Measurements from ENCODE around the gene GOLPH3.

GOLPH3 gene

GRCh38 chr5:32170303-32171151 is 3.6 kb downstream of the GOLPH3 start:
- peak; percentile 87 for DNase-seq (ENCODE audit: low read depth)

GRCh38 chr5:32168460-32169033 is 5.6 kb downstream of the GOLPH3 start:
- DNase-seq (ENCODE audit: low read depth) = no peak

GRCh38 chr5:32165597-32165996 is 8.5 kb downstream of the GOLPH3 start:
- DNase-seq (ENCODE audit: low read depth) = no peak

- no peak for DNase-seq (ENCODE audit: low read depth)
These were observed 10.3 kb downstream of the GOLPH3 start for GRCh38 chr5:32163785-32164184.

- DNase-seq (ENCODE audit: low read depth) = no peak
These were observed 11.1 kb downstream of the GOLPH3 start for GRCh38 chr5:32163053-32163452.

GRCh38 chr5:32160228-32160627 is 13.9 kb downstream of the GOLPH3 start:
- no peak for DNase-seq (ENCODE audit: low read depth)

- no peak for DNase-seq (ENCODE audit: low read depth)
These were observed 14.6 kb downstream of the GOLPH3 start for GRCh38 chr5:32159328-32160072.

GRCh38 chr5:32158679-32158975 is 15.5 kb downstream of the GOLPH3 start:
- no peak for DNase-seq (ENCODE audit: low read depth)

GRCh38 chr5:32157078-32157477 is 17.0 kb downstream of the GOLPH3 start:
- no peak for DNase-seq (ENCODE audit: low read depth)

- DNase-seq (ENCODE audit: low read depth) = no peak
These were observed 17.5 kb downstream of the GOLPH3 start for GRCh38 chr5:32156635-32157034.

GRCh38 chr5:32155211-32155610 is 18.9 kb downstream of the GOLPH3 start:
- no peak for DNase-seq (ENCODE audit: low read depth)

- no peak for DNase-seq (ENCODE audit: low read depth)
These were observed 20.4 kb downstream of the GOLPH3 start for GRCh38 chr5:32153723-32154122.

GRCh38 chr5:32151198-32151597 is 22.9 kb downstream of the GOLPH3 start:
- no peak for DNase-seq (ENCODE audit: low read depth)

GRCh38 chr5:32150366-32150765 is 23.8 kb downstream of the GOLPH3 start:
- no peak for DNase-seq (ENCODE audit: low read depth)

- DNase-seq (ENCODE audit: low read depth) = no peak
These were observed 26.2 kb downstream of the GOLPH3 start for GRCh38 chr5:32147959-32148358.

GRCh38 chr5:32147236-32147635 is 26.9 kb downstream of the GOLPH3 start:
- no peak for DNase-seq (ENCODE audit: low read depth)

GRCh38 chr5:32145378-32145777 is 28.7 kb downstream of the GOLPH3 start:
- no peak for DNase-seq (ENCODE audit: low read depth)

- no peak for DNase-seq (ENCODE audit: low read depth)
These were observed 29.5 kb downstream of the GOLPH3 start for GRCh38 chr5:32144378-32145207.

- no peak for DNase-seq (ENCODE audit: low read depth)
These were observed 30.3 kb downstream of the GOLPH3 start for GRCh38 chr5:32143617-32144377.

- DNase-seq (ENCODE audit: low read depth) = no peak
These were observed 35.2 kb downstream of the GOLPH3 start for GRCh38 chr5:32138839-32139493.

- no peak for DNase-seq (ENCODE audit: low read depth)
These were observed 37.8 kb downstream of the GOLPH3 start for GRCh38 chr5:32136342-32136741.

All from HS-5 (cell line).